GM12872 (cell line): ENCODE data around the gene FBXO17.

ENCODE experiments used
- CTCF ChIP-seq: IDR thresholded peaks from 3 replicates; pipeline ENCODE4 v1.5.1; 2011; ENCODE audit warnings: low read depth, mild to moderate bottlenecking, low read length, moderate library complexity; ENCODE audit not compliant: insufficient read depth

FBXO17 gene

DNA sequence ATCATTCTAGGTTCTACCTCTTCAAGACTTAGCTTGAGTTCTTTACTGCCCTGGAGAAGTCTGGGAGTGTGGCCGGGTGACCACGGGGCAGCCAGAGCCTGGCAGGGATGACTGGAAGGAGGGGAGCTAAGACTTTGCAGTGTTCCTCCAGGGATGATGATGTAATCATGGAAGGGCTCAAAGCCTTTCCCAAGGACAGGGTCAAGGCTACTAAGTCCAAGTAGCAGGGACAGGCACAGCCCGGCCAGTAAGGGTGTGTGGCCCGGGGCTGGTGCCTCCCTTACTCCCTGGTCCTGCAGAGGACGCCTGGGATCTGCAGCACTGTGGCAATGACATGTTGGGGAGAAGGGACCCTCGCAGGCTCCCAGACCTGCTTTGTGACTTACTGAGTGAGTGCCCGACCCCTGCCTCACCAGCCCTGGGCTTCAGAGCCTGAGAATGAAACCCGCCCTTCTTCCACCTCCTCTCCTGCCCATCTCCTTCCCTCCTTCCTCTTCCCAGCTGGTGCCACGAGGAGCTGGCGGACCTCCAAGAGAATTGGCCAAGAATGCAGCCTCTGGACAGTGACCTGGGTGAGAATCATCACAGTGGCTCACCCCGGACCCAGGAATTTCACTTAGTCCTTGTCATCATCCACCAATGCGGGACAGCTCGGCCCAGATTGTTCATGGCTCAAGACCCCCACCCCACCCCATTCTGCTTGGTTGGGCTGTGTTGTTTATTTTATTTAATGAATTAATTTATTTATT is 15.6 kb upstream of the FBXO17 start:
- no peak for TF ChIP-seq CTCF

DNA sequence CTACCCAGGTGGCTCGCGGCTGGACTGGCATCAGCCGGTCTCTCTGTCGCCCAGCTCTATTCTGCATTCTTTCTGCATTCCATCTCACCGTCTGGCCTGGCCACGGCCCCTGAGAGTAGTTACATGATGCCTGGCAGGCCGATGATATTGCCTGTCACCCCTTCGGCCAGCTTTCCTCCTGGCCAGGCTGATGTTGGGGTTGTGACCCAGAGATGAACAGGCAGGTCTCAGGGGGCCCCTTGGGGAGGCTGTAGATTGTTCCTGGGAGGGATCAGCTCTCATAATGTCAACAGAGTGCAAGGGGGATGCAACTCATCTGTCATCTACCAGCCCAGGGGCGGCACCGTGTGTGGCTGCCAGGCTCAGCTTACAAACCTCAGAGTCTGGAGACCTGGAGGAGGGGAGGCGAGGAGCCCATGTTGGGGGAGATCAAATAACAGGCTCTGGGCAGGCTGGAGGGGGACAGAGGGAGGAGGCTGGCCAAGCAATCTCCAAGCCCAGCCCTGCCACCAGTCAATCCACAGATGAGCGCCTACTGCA is 13.6 kb upstream of the FBXO17 start:
- no peak for TF ChIP-seq CTCF

DNA sequence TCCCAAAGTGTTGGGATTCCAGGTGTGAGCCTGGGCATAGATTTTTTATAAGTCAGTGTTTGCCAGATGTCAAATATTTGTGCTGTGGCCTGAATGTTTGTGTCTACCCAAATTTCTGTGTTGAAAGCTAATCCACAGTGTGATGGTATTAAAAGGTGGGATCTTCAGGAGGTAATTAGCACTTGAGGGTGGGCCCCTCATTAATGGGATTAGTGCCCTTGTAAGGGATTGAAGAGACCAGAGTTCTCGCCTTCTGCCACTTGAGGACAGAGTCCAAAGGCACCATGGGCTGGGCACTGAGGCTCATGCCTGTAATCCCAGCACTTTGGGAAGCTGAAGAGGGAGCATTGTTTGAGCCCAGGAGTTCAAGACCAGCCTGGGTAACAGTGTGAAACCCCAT is 9.7 kb upstream of the FBXO17 start:
- no peak for TF ChIP-seq CTCF

DNA sequence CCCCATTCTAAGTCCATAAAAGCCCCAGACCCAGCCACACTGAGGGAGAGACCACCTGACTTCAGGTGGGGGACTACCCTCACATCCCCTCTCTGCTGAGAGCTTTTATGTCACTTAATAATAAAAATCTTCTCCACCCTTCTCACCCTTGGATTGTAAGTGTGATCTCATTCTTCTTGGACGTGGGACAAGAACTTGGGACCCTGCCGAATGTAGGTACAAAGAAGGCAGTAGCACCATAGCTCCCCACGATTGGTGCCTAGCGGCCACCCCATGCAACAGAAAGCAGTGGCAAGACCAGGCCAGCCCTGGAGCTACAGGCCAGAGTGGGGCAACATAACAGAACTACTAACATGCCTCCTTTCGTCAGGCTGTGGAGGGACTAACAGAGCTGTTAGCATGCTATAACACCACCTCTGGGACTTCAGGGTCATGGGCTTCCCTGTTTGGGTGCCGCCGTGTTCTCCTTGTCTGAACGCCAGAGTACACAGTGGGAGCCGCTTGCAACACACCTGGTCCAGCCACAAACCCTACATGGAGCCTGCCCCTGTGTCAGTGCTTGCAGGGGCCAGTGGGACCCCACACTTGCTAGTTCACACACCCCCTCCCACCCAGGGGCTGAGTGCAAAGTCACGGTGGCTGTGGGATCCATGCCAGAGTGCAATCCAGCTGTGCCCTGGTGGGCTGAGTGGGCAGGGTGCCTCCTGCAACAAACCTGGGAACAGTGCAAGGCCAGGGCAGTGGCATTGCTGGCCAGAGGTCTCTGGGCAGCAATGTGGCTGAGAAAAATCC is 5.2 kb upstream of the FBXO17 start:
- no peak for TF ChIP-seq CTCF

DNA sequence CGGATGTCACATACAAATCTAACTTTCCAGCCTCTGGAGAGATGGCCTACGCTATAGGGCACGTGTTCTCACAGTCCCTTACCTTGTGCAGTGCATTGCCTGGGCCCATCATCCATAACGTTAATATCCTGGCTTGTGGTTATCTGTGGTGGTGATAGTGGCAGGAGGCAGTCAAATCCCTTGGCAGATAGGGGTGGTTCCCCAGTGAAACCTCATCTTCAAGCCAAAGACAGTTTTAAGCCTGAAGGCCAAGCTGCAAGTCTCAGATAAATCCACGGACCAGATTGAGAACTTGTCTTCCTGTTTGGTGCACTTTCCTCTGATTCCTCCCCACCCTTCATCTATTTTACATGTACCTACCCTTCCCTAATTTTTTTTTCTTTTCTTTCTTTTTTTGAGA is 4.3 kb upstream of the FBXO17 start:
- no peak for TF ChIP-seq CTCF

DNA sequence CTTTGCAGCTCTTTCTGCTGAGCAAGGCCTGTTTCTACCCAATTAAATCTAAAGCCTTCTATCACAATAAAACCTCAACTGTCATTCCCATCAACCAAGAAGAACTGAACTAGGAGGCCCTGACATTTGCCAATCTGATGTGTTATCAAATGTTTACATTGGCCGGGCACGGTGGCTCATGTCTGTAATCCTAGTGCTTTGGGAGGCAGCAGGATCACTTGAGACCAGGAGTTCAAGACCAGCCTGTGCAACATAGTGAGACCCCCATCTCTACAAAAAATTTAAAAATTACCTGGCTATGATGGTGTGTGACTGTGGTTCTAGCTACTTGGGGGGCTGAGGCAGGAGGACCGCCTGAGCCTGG is 2.8 kb upstream of the FBXO17 start:
- TF ChIP-seq CTCF: no peak

- TF ChIP-seq CTCF: no peak
Measured at GRCh38 chr19:38977445-38978325, 2.1 kb upstream of the FBXO17 start.
